HuH-7 (cell line): Measurements from ENCODE around the gene NUDT3.

ENCODE experiments used
- DNase-seq: peaks from one replicate; pipeline ENCODE4 v3.0.0; 2011; ENCODE audit warnings: low spot score

Gene NUDT3

GRCh38 chr6:34238585-34239499, 153.6 kb downstream of the NUDT3 start:
- peak; percentile 1 for DNase-seq

- DNase-seq: peak; percentile 63
Observed at GRCh38 chr6:34237722-34238584, 154.5 kb downstream of the NUDT3 start.

- no peak for DNase-seq
Observed at GRCh38 chr6:34237316-34237721, 155.2 kb downstream of the NUDT3 start.

- peak; percentile 88 for DNase-seq
Observed at GRCh38 chr6:34236443-34237315, 155.8 kb downstream of the NUDT3 start, which contains the start of gene HMGA1. Gene HMGA1, plus strand, starts transcription at chr6:34236873. Its CDS starts 3,908 bp downstream, at chr6:34240781.

- DNase-seq: no peak
Observed at GRCh38 chr6:34236131-34236442, 156.4 kb downstream of the NUDT3 start.

GRCh38 chr6:34235307-34236130, 156.9 kb downstream of the NUDT3 start:
- no peak for DNase-seq

GRCh38 chr6:34234667-34235306, 157.7 kb downstream of the NUDT3 start:
- DNase-seq: no peak

GRCh38 chr6:34233867-34234266, 158.6 kb downstream of the NUDT3 start:
- no peak for DNase-seq

GRCh38 chr6:34232901-34233300, 159.6 kb downstream of the NUDT3 start:
- DNase-seq: no peak

GRCh38 chr6:34231566-34232336, 160.7 kb downstream of the NUDT3 start:
- DNase-seq: no peak

GRCh38 chr6:34230653-34231371, 161.7 kb downstream of the NUDT3 start:
- DNase-seq: no peak

- DNase-seq: no peak
Observed at GRCh38 chr6:34229877-34230276, 162.6 kb downstream of the NUDT3 start.
